Esophagus squamous epithelium (tissue), 5 donors: ENCODE results near the gene PI3. TPM values are rescaled to one million over a fixed set of nuclear protein-coding genes. Genes with fewer than 3 reads are reported as not detected.

Source experiments
- DNase-seq: peaks from one replicate; lab custom pipeline; 2025; lab: John Stamatoyannopoulos, UW
- H3K27ac ChIP-seq, 4 donors: fragments of 200-600 bp; sonication (generic); one replicate each; pipeline ENCODE4 v1.5.1; 2016 to 2019; ENCODE audit warnings: mild to moderate bottlenecking in 1 of 4
- H3K27me3 ChIP-seq, 4 donors: fragments of 200-600 bp; sonication (generic); 1 replicate in 3 of 4; 2 replicates in 1 of 4; pipeline versions ENCODE4 v1.5.1 to v1.6.0; 2017 to 2021; ENCODE audit warnings: antibody characterized with exemption in 1 of 4
- H3K36me3 ChIP-seq, 3 donors: fragments of 200-600 bp; sonication (generic); one replicate each; pipeline ENCODE4 v1.5.1; 2016 to 2019
- H3K4me1 ChIP-seq, 3 donors: fragments of 200-600 bp; sonication (generic); one replicate each; pipeline ENCODE4 v1.5.1; 2017 to 2019
- H3K4me3 ChIP-seq, 4 donors: fragments of 200-600 bp; sonication (generic); 1 replicate in 3 of 4; 2 replicates in 1 of 4; pipeline ENCODE4 v1.5.1; 2016 to 2019; ENCODE audit warnings: mild to moderate bottlenecking in 2 of 4, moderate library complexity in 1 of 4
- H3K9me3 ChIP-seq, 3 donors: fragments of 200-600 bp; sonication (generic); one replicate each; pipeline ENCODE4 v1.5.1; 2016 to 2019
- CTCF ChIP-seq, 6 experiments: fragments of 450-650 bp in 4 of 6; fragments of 200-600 bp in 2 of 6; sonication (generic) in 2 of 6; IDR thresholded peaks; one replicate each; pipeline ENCODE4 v1.5.1; 2016 to 2019; ENCODE audit warnings: antibody characterized with exemption in 6 of 6, mild to moderate bottlenecking in 4 of 6, moderate library complexity in 4 of 6
- POLR2A ChIP-seq, 4 donors: fragments of 450-650 bp; IDR thresholded peaks; one replicate each; pipeline ENCODE4 v1.6.1; 2017; ENCODE audit warnings: antibody characterized with exemption in 4 of 4, mild to moderate bottlenecking in 4 of 4, moderate library complexity in 3 of 4
- WGBS, 2 donors: methylation state at CpG; one replicate each; pipeline ENCODE4 v1.1.5; 2018; 5-methylcytosine and 5-hydroxymethylcytosine counted together
- intact Hi-C: fragments of 100-400 bp; cut with DNase I; formaldehyde crosslinking; loops from one replicate; pipeline ENCODE4 v1.15.0; 2022
- total RNA-seq, 4 donors: library from RNA; depleted of rRNA; stranded (reverse); fragments of >200 nt; gene quantifications; one replicate each; pipeline ENCODE4 v1.1.0, GENCODE V29; 2016
- donor health status: DM: yes; HTN: yes; CAD: no.

PI3 gene
- total RNA-seq, 4 donors from 2014 or later, result 14.1 to 2,947 (median 1,123) TPM

DNA sequence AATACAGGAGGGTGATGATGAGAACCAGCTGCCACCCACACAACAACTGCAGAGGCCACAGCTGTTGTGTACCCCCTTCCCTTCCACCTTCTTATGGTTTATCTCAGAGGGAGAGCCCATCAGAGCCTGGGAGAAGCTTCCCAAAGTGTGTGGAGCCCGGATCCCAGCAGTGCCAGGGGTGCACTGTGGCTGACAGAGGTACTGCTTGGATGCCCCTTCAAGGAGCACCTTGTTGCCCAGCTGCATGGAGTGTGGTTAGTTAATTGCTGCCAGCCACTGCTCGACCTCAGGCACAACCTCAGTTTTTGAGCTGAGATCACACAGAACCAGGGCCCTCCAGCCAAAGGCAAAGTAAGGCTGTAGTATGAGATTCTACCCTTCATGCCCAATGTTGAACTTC, 13.0 kb downstream of the PI3 start:
- H3K4me3 ChIP-seq, result no peak overlapping the region
- no peak for TF ChIP-seq POLR2A (IDR thresholded peaks at IDR 0.05)
- TF ChIP-seq CTCF (IDR thresholded peaks at IDR 0.05), result no peak
- no peaks in the 10 kb centered on the region for H3K36me3 ChIP-seq
- no peaks in the 10 kb centered on the region for H3K9me3 ChIP-seq
- H3K27me3 ChIP-seq, result peaks cover 0 to 11% (median 0%) of the 10 kb centered on the region in 4 donors
- 46% methylated on average over 2 of the region's 2 CpGs; no CpG with 5 or more reads in 1 of the 2 donors for WGBS, 2 donors
- H3K27ac ChIP-seq, result no peak overlapping the region
- intact Hi-C loops, result no loop called here
- DNase-seq, result no peak
- H3K4me1 ChIP-seq, result no peaks in the 10 kb centered on the region

- Histone ChIP-seq H3K27ac (no peak overlapping the region), H3K27me3 (peaks cover 0 to 16% (median 0%) of the 10 kb centered on the region in 4 donors), H3K4me3 (no peak overlapping the region), H3K4me1 (no peaks in the 10 kb centered on the region), H3K36me3 (no peaks in the 10 kb centered on the region), H3K9me3 (no peaks in the 10 kb centered on the region)
- WGBS, 2 donors, result 79 to 95% methylated on average over 3 of the region's 3 CpGs
- no peak for TF ChIP-seq POLR2A (IDR thresholded peaks at IDR 0.05)
- no peak for TF ChIP-seq CTCF (IDR thresholded peaks at IDR 0.05)
- intact Hi-C loops, result no loop called here
- no peak for DNase-seq
Observed at GRCh38 chr20:45189067-45189609, 14.4 kb downstream of the PI3 start.

GRCh38 chr20:45189861-45190260, 15.2 kb downstream of the PI3 start:
- H3K4me1 ChIP-seq, result no peaks in the 10 kb centered on the region
- H3K27me3 ChIP-seq, result peaks cover 0 to 16% (median 0%) of the 10 kb centered on the region in 4 donors
- no peaks in the 10 kb centered on the region for H3K9me3 ChIP-seq
- intact Hi-C loops, result no loop called here
- no peak overlapping the region for H3K27ac ChIP-seq
- TF ChIP-seq CTCF (IDR thresholded peaks at IDR 0.05) (no peak), POLR2A (IDR thresholded peaks at IDR 0.05) (no peak)
- DNase-seq, result no peak
- 54 to 88% methylated on average over 2 to 3 of the region's 3 CpGs for WGBS, 2 donors
- no peaks in the 10 kb centered on the region for H3K36me3 ChIP-seq
- no peak overlapping the region for H3K4me3 ChIP-seq

DNA sequence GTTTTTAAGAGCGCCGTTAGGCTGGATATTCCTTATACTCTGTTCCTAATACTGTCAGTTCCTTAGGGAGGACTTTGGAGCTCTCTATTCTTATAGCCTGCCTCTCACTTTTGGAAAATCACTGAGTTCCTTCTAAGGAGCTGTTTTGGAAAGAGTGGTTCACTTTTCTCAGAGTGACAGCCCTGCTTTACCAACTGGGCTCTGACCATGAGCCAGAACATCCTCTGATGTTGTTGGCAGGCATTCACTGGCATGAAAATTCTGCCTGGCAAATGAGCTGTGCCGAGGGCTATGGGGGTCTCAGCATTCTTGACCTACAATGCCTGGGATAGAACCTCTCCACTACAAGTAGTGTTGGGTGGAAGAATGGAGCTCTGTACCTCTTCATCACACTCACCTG, 17.2 kb downstream of the PI3 start:
- DNase-seq, result no peak
- no peaks in the 10 kb centered on the region for H3K36me3 ChIP-seq
- peaks cover 0 to 16% (median 0%) of the 10 kb centered on the region in 4 donors for H3K27me3 ChIP-seq
- H3K27ac ChIP-seq, result no peak overlapping the region
- no peaks in the 10 kb centered on the region for H3K4me1 ChIP-seq
- intact Hi-C loops, result no loop called here
- no peak for TF ChIP-seq POLR2A (IDR thresholded peaks at IDR 0.05)
- TF ChIP-seq CTCF (IDR thresholded peaks at IDR 0.05), result no peak
- no peaks in the 10 kb centered on the region for H3K9me3 ChIP-seq
- H3K4me3 ChIP-seq, result no peak overlapping the region
- WGBS, 2 donors, result 93 to 100% methylated on average over 2 to 3 of the region's 3 CpGs

GRCh38 chr20:45193331-45193730, 18.6 kb downstream of the PI3 start:
- Histone ChIP-seq H3K4me3 (no peak overlapping the region), H3K4me1 (no peaks in the 10 kb centered on the region), H3K27me3 (peaks cover 0 to 26% (median 0%) of the 10 kb centered on the region in 4 donors), H3K27ac (no peak overlapping the region), H3K36me3 (no peaks in the 10 kb centered on the region), H3K9me3 (no peaks in the 10 kb centered on the region)
- intact Hi-C loops, result no loop called here
- TF ChIP-seq POLR2A (IDR thresholded peaks at IDR 0.05) (no peak), CTCF (IDR thresholded peaks at IDR 0.05) (no peak)
- 80 to 92% methylated on average over 2 of the region's 2 CpGs for WGBS, 2 donors
- DNase-seq, result no peak
